ENCODE results near the gene CYP2C8. TPM values are rescaled to one million over a fixed set of nuclear protein-coding genes. Genes with fewer than 3 reads are reported as not detected.

Gene CYP2C8
- total RNA-seq, 1 experiment from 2014 or later, result 0.81 TPM

DNA sequence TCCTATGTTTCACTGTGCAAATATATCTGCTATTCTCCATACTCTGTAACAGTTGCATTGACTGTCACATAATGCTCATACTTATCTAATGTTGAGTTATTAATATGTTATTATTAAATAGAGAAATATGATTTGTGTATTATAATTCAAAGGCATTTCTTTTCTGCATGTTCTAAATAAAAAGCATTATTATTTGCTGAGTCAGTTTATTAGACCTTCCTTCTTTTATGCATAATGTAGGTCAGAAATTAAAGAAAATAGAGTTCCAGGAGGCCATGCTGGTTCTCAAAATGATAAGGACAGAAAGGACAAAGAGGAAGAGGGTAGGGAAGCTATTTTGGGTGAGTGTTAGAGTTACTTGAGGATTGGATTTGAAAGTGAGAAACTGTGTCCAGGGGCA is 80.1 kb downstream of the CYP2C8 start:
- TF ChIP-seq, protein P1, sequence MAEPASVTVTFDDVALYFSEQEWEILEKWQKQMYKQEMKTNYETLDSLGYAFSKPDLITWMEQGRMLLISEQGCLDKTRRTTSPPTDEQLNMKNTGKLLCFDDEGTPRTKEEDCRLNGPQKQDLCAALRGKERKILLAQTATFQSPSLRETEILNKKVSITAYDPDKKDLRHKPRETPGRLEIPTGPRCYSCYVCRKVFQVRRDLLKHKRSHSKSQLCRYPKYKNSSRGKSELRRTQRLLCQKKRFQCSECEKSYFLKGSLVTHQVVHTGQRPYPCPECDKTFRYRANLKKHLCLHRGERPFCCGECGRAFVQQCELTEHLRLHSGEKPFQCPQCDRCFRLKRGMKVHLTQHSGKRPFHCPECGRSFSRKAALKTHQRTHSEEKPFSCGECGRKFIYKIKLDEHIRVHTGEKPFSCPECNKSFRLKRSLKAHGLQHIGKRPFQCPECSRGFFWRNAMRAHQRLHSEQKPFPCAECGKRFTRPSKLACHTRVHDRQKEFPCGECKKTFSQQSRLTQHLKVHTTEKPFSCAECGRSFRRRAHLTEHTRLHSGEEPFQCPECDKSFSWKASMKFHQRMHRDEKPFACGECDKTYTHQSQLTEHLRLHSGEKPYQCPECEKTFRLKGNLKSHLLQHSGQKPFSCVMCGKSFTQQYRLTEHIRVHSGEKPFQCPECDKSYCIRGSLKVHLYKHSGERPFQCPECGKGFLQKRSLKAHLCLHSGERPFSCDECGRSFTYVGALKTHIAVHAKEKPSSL (CRISPR knock-in tag; conservative IDR thresholded peaks at IDR 0.05), result no peak
- TF ChIP-seq, protein P2, sequence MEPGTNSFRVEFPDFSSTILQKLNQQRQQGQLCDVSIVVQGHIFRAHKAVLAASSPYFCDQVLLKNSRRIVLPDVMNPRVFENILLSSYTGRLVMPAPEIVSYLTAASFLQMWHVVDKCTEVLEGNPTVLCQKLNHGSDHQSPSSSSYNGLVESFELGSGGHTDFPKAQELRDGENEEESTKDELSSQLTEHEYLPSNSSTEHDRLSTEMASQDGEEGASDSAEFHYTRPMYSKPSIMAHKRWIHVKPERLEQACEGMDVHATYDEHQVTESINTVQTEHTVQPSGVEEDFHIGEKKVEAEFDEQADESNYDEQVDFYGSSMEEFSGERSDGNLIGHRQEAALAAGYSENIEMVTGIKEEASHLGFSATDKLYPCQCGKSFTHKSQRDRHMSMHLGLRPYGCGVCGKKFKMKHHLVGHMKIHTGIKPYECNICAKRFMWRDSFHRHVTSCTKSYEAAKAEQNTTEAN (CRISPR knock-in tag; IDR thresholded peaks at IDR 0.05), result no peak
- TF ChIP-seq, protein P3, sequence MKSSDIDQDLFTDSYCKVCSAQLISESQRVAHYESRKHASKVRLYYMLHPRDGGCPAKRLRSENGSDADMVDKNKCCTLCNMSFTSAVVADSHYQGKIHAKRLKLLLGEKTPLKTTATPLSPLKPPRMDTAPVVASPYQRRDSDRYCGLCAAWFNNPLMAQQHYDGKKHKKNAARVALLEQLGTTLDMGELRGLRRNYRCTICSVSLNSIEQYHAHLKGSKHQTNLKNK (CRISPR knock-in tag; IDR thresholded peaks at IDR 0.05), result no peak
- TF ChIP-seq, protein P4, sequence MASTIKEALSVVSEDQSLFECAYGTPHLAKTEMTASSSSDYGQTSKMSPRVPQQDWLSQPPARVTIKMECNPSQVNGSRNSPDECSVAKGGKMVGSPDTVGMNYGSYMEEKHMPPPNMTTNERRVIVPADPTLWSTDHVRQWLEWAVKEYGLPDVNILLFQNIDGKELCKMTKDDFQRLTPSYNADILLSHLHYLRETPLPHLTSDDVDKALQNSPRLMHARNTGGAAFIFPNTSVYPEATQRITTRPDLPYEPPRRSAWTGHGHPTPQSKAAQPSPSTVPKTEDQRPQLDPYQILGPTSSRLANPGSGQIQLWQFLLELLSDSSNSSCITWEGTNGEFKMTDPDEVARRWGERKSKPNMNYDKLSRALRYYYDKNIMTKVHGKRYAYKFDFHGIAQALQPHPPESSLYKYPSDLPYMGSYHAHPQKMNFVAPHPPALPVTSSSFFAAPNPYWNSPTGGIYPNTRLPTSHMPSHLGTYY (CRISPR knock-in tag; IDR thresholded peaks at IDR 0.05), result no peak
- no peak for TF ChIP-seq TEAD1 (CRISPR knock-in tag; IDR thresholded peaks at IDR 0.05)
- no peak for TF ChIP-seq NFE2L1 (CRISPR knock-in tag; IDR thresholded peaks at IDR 0.05)
- TF ChIP-seq ZNF232 (CRISPR knock-in tag; IDR thresholded peaks at IDR 0.05), result no peak
- no peak for TF ChIP-seq CBFB (CRISPR knock-in tag; IDR thresholded peaks at IDR 0.05; ENCODE audit: low read depth)
- TF ChIP-seq RELA (CRISPR knock-in tag; IDR thresholded peaks at IDR 0.05; ENCODE audit: borderline replicate concordance), result no peak
- TF ChIP-seq NR1H2 (CRISPR knock-in tag; IDR thresholded peaks at IDR 0.05), result no peak
- no peak for TF ChIP-seq MYBL2 (CRISPR knock-in tag; IDR thresholded peaks at IDR 0.05)
- TF ChIP-seq, protein P5, sequence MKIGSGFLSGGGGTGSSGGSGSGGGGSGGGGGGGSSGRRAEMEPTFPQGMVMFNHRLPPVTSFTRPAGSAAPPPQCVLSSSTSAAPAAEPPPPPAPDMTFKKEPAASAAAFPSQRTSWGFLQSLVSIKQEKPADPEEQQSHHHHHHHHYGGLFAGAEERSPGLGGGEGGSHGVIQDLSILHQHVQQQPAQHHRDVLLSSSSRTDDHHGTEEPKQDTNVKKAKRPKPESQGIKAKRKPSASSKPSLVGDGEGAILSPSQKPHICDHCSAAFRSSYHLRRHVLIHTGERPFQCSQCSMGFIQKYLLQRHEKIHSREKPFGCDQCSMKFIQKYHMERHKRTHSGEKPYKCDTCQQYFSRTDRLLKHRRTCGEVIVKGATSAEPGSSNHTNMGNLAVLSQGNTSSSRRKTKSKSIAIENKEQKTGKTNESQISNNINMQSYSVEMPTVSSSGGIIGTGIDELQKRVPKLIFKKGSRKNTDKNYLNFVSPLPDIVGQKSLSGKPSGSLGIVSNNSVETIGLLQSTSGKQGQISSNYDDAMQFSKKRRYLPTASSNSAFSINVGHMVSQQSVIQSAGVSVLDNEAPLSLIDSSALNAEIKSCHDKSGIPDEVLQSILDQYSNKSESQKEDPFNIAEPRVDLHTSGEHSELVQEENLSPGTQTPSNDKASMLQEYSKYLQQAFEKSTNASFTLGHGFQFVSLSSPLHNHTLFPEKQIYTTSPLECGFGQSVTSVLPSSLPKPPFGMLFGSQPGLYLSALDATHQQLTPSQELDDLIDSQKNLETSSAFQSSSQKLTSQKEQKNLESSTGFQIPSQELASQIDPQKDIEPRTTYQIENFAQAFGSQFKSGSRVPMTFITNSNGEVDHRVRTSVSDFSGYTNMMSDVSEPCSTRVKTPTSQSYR (CRISPR knock-in tag; IDR thresholded peaks at IDR 0.05), result no peak
- TF ChIP-seq EMX1 (CRISPR knock-in tag; IDR thresholded peaks at IDR 0.05), result no peak
- TF ChIP-seq, protein P6, sequence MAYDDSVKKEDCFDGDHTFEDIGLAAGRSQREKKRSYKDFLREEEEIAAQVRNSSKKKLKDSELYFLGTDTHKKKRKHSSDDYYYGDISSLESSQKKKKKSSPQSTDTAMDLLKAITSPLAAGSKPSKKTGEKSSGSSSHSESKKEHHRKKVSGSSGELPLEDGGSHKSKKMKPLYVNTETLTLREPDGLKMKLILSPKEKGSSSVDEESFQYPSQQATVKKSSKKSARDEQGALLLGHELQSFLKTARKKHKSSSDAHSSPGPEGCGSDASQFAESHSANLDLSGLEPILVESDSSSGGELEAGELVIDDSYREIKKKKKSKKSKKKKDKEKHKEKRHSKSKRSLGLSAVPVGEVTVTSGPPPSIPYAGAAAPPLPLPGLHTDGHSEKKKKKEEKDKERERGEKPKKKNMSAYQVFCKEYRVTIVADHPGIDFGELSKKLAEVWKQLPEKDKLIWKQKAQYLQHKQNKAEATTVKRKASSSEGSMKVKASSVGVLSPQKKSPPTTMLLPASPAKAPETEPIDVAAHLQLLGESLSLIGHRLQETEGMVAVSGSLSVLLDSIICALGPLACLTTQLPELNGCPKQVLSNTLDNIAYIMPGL (CRISPR knock-in tag; IDR thresholded peaks at IDR 0.05), result no peak
- TF ChIP-seq, protein P7, sequence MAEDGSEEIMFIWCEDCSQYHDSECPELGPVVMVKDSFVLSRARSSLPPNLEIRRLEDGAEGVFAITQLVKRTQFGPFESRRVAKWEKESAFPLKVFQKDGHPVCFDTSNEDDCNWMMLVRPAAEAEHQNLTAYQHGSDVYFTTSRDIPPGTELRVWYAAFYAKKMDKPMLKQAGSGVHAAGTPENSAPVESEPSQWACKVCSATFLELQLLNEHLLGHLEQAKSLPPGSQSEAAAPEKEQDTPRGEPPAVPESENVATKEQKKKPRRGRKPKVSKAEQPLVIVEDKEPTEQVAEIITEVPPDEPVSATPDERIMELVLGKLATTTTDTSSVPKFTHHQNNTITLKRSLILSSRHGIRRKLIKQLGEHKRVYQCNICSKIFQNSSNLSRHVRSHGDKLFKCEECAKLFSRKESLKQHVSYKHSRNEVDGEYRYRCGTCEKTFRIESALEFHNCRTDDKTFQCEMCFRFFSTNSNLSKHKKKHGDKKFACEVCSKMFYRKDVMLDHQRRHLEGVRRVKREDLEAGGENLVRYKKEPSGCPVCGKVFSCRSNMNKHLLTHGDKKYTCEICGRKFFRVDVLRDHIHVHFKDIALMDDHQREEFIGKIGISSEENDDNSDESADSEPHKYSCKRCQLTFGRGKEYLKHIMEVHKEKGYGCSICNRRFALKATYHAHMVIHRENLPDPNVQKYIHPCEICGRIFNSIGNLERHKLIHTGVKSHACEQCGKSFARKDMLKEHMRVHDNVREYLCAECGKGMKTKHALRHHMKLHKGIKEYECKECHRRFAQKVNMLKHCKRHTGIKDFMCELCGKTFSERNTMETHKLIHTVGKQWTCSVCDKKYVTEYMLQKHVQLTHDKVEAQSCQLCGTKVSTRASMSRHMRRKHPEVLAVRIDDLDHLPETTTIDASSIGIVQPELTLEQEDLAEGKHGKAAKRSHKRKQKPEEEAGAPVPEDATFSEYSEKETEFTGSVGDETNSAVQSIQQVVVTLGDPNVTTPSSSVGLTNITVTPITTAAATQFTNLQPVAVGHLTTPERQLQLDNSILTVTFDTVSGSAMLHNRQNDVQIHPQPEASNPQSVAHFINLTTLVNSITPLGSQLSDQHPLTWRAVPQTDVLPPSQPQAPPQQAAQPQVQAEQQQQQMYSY (CRISPR knock-in tag; IDR thresholded peaks at IDR 0.05), result no peak
- no peak for TF ChIP-seq FOXK1 (CRISPR knock-in tag; IDR thresholded peaks at IDR 0.05)
- no peak for TF ChIP-seq ZNF219 (CRISPR knock-in tag; IDR thresholded peaks at IDR 0.05; ENCODE audit: borderline replicate concordance)
- TF ChIP-seq, protein P8, sequence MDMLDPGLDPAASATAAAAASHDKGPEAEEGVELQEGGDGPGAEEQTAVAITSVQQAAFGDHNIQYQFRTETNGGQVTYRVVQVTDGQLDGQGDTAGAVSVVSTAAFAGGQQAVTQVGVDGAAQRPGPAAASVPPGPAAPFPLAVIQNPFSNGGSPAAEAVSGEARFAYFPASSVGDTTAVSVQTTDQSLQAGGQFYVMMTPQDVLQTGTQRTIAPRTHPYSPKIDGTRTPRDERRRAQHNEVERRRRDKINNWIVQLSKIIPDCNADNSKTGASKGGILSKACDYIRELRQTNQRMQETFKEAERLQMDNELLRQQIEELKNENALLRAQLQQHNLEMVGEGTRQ (CRISPR knock-in tag; IDR thresholded peaks at IDR 0.05), result no peak
- TF ChIP-seq NR2C2 (CRISPR knock-in tag; IDR thresholded peaks at IDR 0.05), result no peak
- no peak for TF ChIP-seq ZBTB21 (CRISPR knock-in tag; IDR thresholded peaks at IDR 0.05; ENCODE audit: borderline replicate concordance)
- peaks cover 8% of the 10 kb centered on the region for H3K4me1 Mint-ChIP-seq
- no peak overlapping the region for H3K27ac Mint-ChIP-seq
- ChIA-PET CTCF (interaction anchor here (1.1 kb wide), 1 partner anchor 26 kb away, joined by 3 read pairs; no protein-coding TSS in a partner anchor), POLR2A (no interaction called here)
- H3K36me3 Mint-ChIP-seq, result peaks cover 19% of the 10 kb centered on the region
- no peak for DNase-seq (ENCODE audit: low spot score)
- H3K4me3 Mint-ChIP-seq, result no peak overlapping the region
- ATAC-seq, result no peak
- H3K9me3 Mint-ChIP-seq, result peaks cover 53% of the 10 kb centered on the region
- no peaks in the 10 kb centered on the region; the same call in none of the 2 replicates for H3K27me3 Mint-ChIP-seq (ENCODE audit: low read depth)

Measured in WTC11 (cell line).